ENCODE measurements around the gene NPHP4. TPM values are rescaled to one million over a fixed set of nuclear protein-coding genes. Genes with fewer than 3 reads are reported as not detected.

The NPHP4 gene
- total and polyA plus RNA-seq, 10 of the 15 experiments (the other 5 are each of a cell fraction or from before 2014, with no cell fraction given) = 0.16 to 10.5 (median 3.1) TPM

- TF ChIP-seq RUNX3 (IDR thresholded peaks at IDR 0.05; ENCODE audit: low read length) (peak; percentile 39), HDGF (IDR thresholded peaks at IDR 0.05) (no peak), RBBP5 (conservative IDR thresholded peaks at IDR 0.05) (no peak), TARDBP (IDR thresholded peaks at IDR 0.05; ENCODE audit: borderline replicate concordance) (no peak), NR2C2 (IDR thresholded peaks at IDR 0.05; ENCODE audit: borderline replicate concordance, control insufficient read depth, insufficient read length, low read depth) (no peak), CEBPB (IDR thresholded peaks at IDR 0.05; ENCODE audit: borderline replicate concordance in 1 of 2, low read depth in 2 of 2, low read length in 2 of 2) (no peak), MTA3 (IDR thresholded peaks at IDR 0.05; ENCODE audit: borderline replicate concordance, low read length) (no peak)
- TF ChIP-seq, protein P1, sequence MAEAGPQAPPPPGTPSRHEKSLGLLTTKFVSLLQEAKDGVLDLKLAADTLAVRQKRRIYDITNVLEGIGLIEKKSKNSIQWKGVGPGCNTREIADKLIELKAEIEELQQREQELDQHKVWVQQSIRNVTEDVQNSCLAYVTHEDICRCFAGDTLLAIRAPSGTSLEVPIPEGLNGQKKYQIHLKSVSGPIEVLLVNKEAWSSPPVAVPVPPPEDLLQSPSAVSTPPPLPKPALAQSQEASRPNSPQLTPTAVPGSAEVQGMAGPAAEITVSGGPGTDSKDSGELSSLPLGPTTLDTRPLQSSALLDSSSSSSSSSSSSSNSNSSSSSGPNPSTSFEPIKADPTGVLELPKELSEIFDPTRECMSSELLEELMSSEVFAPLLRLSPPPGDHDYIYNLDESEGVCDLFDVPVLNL (IDR thresholded peaks at IDR 0.05; ENCODE audit: low read depth, low read length) = no peak
Observed at GRCh38 chr1:6024376-6024775, 32.2 kb upstream of the NPHP4 start (continued).

DNA sequence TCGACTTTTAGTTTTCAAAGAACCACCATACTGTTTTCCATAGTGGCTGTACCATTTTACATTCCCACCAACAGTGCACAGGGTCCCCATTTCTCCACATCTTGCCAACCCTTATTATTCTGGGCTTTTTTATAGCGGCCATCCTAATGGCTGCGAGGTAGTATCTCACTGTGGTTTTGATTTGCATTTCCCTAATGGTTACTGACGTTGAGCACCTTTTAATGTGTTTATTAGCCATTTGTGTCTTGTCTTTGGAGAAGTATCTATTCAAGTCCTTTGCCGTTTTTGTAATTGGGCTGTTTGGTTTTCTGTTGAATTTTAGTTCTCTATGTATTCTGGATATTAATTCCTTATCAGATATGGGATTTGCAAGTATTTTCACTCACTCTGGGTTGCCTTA is 31.1 kb upstream of the NPHP4 start:
- RAD21 ChIA-PET (ENCODE audit: unreplicated experiment) = no interaction called here
- Histone ChIP-seq H2AFZ (ENCODE audit: control insufficient read depth, low read depth, low read length) (no peak overlapping the region), H3K79me2 (ENCODE audit: control insufficient read depth, insufficient read depth, low read length) (peaks cover 27% of the 10 kb centered on the region), H3K4me1 (ENCODE audit: control insufficient read depth, insufficient read depth, low read length) (peaks cover 24% of the 10 kb centered on the region), H3K27me3 (replicated peaks in 1 of 2; ENCODE audit: control insufficient read depth in 2 of 2, insufficient read depth in 2 of 2, low read length in 1 of 2) (no peaks in the 10 kb centered on the region), H3K9me3 (replicated peaks; ENCODE audit: control insufficient read depth, insufficient read depth, low read length) (no peaks in the 10 kb centered on the region), H3K4me2 (ENCODE audit: control insufficient read depth, insufficient read depth) (no peak overlapping the region), H3K4me3 (no peak overlapping the region), H3K9ac (ENCODE audit: control insufficient read depth, insufficient read depth, low read length) (no peak overlapping the region), H3K27ac (ENCODE audit: control insufficient read depth, insufficient read depth) (no peak overlapping the region), H3K36me3 (ENCODE audit: control insufficient read depth in 2 of 2, insufficient read depth in 2 of 2, low read length in 1 of 2) (no peaks in the 10 kb centered on the region), H4K20me1 (ENCODE audit: control insufficient read depth, insufficient read depth) (no peaks in the 10 kb centered on the region)
- FAIRE-seq = no peak
- POLR2A ChIA-PET = interaction anchor here (1.0 kb wide), 1 partner anchor 182 kb away, joined by 3 read pairs; no protein-coding TSS in a partner anchor
- BruUV-seq (replicated peaks) = no TSS peak
- DNase-seq (ENCODE audit: low read depth, low spot score) = no peak
- 41% methylated on average over 5 of the region's 5 CpGs for WGBS (ENCODE audit: insufficient coverage, insufficient replicate concordance, low lambda C conversion rate, missing lambda C conversion rate)
- CTCF ChIA-PET = interaction anchor here (1.7 to 2.9 kb wide), 2 partner anchors 11 to 30 kb away, joined by 6 to 15 read pairs; partner anchors contain the start of gene NPHP4
- intact Hi-C loops (cut with micrococcal nuclease; ENCODE audit: unreplicated experiment) = no loop called here
- in situ Hi-C loops (cut with MboI) = no loop called here
- SMC1A ChIA-PET (ENCODE audit: uncharacterized antibody, unreplicated experiment) = no interaction called here
- no peak for ATAC-seq
- TF ChIP-seq SRF (IDR thresholded peaks at IDR 0.05; ENCODE audit: low read depth in 2 of 2, low read length in 2 of 2) = no peak
- TF ChIP-seq SREBF2 (IDR thresholded peaks at IDR 0.05; ENCODE audit: low read length) = no peak
- TF ChIP-seq RB1 (IDR thresholded peaks at IDR 0.05; ENCODE audit: borderline replicate concordance) = no peak
- TF ChIP-seq, protein P2, sequence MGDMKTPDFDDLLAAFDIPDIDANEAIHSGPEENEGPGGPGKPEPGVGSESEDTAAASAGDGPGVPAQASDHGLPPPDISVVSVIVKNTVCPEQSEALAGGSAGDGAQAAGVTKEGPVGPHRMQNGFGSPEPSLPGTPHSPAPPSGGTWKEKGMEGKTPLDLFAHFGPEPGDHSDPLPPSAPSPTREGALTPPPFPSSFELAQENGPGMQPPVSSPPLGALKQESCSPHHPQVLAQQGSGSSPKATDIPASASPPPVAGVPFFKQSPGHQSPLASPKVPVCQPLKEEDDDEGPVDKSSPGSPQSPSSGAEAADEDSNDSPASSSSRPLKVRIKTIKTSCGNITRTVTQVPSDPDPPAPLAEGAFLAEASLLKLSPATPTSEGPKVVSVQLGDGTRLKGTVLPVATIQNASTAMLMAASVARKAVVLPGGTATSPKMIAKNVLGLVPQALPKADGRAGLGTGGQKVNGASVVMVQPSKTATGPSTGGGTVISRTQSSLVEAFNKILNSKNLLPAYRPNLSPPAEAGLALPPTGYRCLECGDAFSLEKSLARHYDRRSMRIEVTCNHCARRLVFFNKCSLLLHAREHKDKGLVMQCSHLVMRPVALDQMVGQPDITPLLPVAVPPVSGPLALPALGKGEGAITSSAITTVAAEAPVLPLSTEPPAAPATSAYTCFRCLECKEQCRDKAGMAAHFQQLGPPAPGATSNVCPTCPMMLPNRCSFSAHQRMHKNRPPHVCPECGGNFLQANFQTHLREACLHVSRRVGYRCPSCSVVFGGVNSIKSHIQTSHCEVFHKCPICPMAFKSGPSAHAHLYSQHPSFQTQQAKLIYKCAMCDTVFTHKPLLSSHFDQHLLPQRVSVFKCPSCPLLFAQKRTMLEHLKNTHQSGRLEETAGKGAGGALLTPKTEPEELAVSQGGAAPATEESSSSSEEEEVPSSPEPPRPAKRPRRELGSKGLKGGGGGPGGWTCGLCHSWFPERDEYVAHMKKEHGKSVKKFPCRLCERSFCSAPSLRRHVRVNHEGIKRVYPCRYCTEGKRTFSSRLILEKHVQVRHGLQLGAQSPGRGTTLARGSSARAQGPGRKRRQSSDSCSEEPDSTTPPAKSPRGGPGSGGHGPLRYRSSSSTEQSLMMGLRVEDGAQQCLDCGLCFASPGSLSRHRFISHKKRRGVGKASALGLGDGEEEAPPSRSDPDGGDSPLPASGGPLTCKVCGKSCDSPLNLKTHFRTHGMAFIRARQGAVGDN (IDR thresholded peaks at IDR 0.05) = no peak
- TF ChIP-seq ZBTB4 (CRISPR knock-in tag; IDR thresholded peaks at IDR 0.05) = no peak
- no peak for TF ChIP-seq ZNF217 (IDR thresholded peaks at IDR 0.05)
- TF ChIP-seq, protein P1 (IDR thresholded peaks at IDR 0.05; ENCODE audit: low read depth, low read length) = no peak
- no peak for TF ChIP-seq MYB (IDR thresholded peaks at IDR 0.05; ENCODE audit: borderline replicate concordance, low read depth, low read length)

Measured in GM12878 (cell line).